ENCODE measurements around the gene WDR91.

The WDR91 gene

GRCh38 chr7:135251496-135252391, 40.4 kb upstream of the WDR91 start:
- no peak overlapping the region for H2AFZ ChIP-seq (ENCODE audit: low read depth, low read length, severe bottlenecking)
- no peaks in the 10 kb centered on the region for H3K79me2 ChIP-seq (ENCODE audit: insufficient read depth, low read length)
- no peak overlapping the region for H3K9ac ChIP-seq (ENCODE audit: low read length)
- no peaks in the 10 kb centered on the region for H3K9me3 ChIP-seq (ENCODE audit: insufficient read depth, low read length)
- no peak overlapping the region for H3K4me3 ChIP-seq (ENCODE audit: insufficient read depth, low read length, poor library complexity, severe bottlenecking)
- no peaks in the 10 kb centered on the region for H4K20me1 ChIP-seq (ENCODE audit: low read depth, low read length)
- H3K4me2 ChIP-seq (ENCODE audit: low read depth, low read length, poor library complexity, severe bottlenecking) = no peak overlapping the region
- H3K27me3 ChIP-seq (ENCODE audit: low read length) = no peaks in the 10 kb centered on the region
- H3K36me3 ChIP-seq (ENCODE audit: low read length) = no peaks in the 10 kb centered on the region
- H3K9me2 ChIP-seq (replicated peaks; ENCODE audit: insufficient read depth, low read length) = no peaks in the 10 kb centered on the region
- no peaks in the 10 kb centered on the region for H3F3A ChIP-seq (ENCODE audit: insufficient read depth)
- TF ChIP-seq CTCF (IDR thresholded peaks at IDR 0.05; ENCODE audit: insufficient read depth, low read length, poor library complexity, severe bottlenecking) (no peak), EZH2phosphoT487 (conservative IDR thresholded peaks at IDR 0.05; ENCODE audit: low read length) (no peak)
- no peak overlapping the region for H3K27ac ChIP-seq (ENCODE audit: low read depth, low read length)

GRCh38 chr7:135248546-135248945, 37.2 kb upstream of the WDR91 start:
- no peaks in the 10 kb centered on the region for H3K9me2 ChIP-seq (replicated peaks; ENCODE audit: insufficient read depth, low read length)
- H3K4me3 ChIP-seq (ENCODE audit: insufficient read depth, low read length, poor library complexity, severe bottlenecking) = no peak overlapping the region
- TF ChIP-seq EZH2phosphoT487 (conservative IDR thresholded peaks at IDR 0.05; ENCODE audit: low read length) (no peak), CTCF (IDR thresholded peaks at IDR 0.05; ENCODE audit: insufficient read depth, low read length, poor library complexity, severe bottlenecking) (no peak)
- no peaks in the 10 kb centered on the region for H4K20me1 ChIP-seq (ENCODE audit: low read depth, low read length)
- no peaks in the 10 kb centered on the region for H3F3A ChIP-seq (ENCODE audit: insufficient read depth)
- no peaks in the 10 kb centered on the region for H3K27me3 ChIP-seq (ENCODE audit: low read length)
- no peaks in the 10 kb centered on the region for H3K9me3 ChIP-seq (ENCODE audit: insufficient read depth, low read length)
- no peak overlapping the region for H2AFZ ChIP-seq (ENCODE audit: low read depth, low read length, severe bottlenecking)
- H3K36me3 ChIP-seq (ENCODE audit: low read length) = no peaks in the 10 kb centered on the region
- no peaks in the 10 kb centered on the region for H3K79me2 ChIP-seq (ENCODE audit: insufficient read depth, low read length)
- H3K4me2 ChIP-seq (ENCODE audit: low read depth, low read length, poor library complexity, severe bottlenecking) = no peak overlapping the region
- no peak overlapping the region for H3K27ac ChIP-seq (ENCODE audit: low read depth, low read length)
- H3K9ac ChIP-seq (ENCODE audit: low read length) = no peak overlapping the region

GRCh38 chr7:135247746-135248471, 36.6 kb upstream of the WDR91 start:
- no peak overlapping the region for H3K4me2 ChIP-seq (ENCODE audit: low read depth, low read length, poor library complexity, severe bottlenecking)
- H3K4me3 ChIP-seq (ENCODE audit: insufficient read depth, low read length, poor library complexity, severe bottlenecking) = no peak overlapping the region
- no peaks in the 10 kb centered on the region for H3K27me3 ChIP-seq (ENCODE audit: low read length)
- H4K20me1 ChIP-seq (ENCODE audit: low read depth, low read length) = no peaks in the 10 kb centered on the region
- TF ChIP-seq EZH2phosphoT487 (conservative IDR thresholded peaks at IDR 0.05; ENCODE audit: low read length) (no peak), CTCF (IDR thresholded peaks at IDR 0.05; ENCODE audit: insufficient read depth, low read length, poor library complexity, severe bottlenecking) (no peak)
- no peaks in the 10 kb centered on the region for H3K9me2 ChIP-seq (replicated peaks; ENCODE audit: insufficient read depth, low read length)
- H3K9me3 ChIP-seq (ENCODE audit: insufficient read depth, low read length) = no peaks in the 10 kb centered on the region
- H2AFZ ChIP-seq (ENCODE audit: low read depth, low read length, severe bottlenecking) = no peak overlapping the region
- H3K79me2 ChIP-seq (ENCODE audit: insufficient read depth, low read length) = no peaks in the 10 kb centered on the region
- H3K9ac ChIP-seq (ENCODE audit: low read length) = no peak overlapping the region
- no peaks in the 10 kb centered on the region for H3K36me3 ChIP-seq (ENCODE audit: low read length)
- no peaks in the 10 kb centered on the region for H3F3A ChIP-seq (ENCODE audit: insufficient read depth)
- H3K27ac ChIP-seq (ENCODE audit: low read depth, low read length) = no peak overlapping the region

Measured in SU-DHL-6 (cell line).